Mesenteric fat pad (tissue), 1 donor: ENCODE measurements around the gene TWIST2. TPM values are rescaled to one million over a fixed set of nuclear protein-coding genes. Genes with fewer than 3 reads are reported as not detected.

Experiments
- DNase-seq: peaks from one replicate; pipeline ENCODE4 v3.0.0-alpha.2; 2020; ENCODE audit warnings: low spot score
- total RNA-seq: library from RNA; stranded (reverse); fragmentation: NEBNext Ultra II Directional; extraction: Animal tissue kit (Norgen Biotek cat#: 25700); gene quantifications from one replicate; pipeline ENCODE4 v1.2.1, GENCODE V29; 2021
- donor health status: DM: yes; HTN: yes; CAD: no.

The TWIST2 gene
- total RNA-seq, 1 donor from 2014 or later: 73.9 TPM

DNA sequence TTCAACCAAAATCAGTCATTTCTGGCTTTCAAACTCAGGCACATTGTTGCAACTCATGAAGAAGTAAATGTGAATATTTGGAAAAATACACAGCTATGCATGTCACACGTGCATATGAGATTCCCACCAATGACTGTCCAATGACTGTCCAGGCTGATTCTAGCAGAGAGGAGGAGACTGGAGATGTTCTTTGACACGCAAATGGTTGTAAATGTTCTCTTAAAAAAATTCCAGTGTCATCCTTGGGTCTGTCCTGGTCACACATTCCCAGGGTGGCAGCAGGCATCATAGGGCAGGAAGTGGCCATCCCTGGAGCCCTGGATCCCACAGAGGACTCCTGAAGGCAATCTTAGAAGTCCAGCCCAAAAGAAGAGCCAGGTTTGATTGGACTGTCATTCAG is 40.9 kb downstream of the TWIST2 start:
- no peak for DNase-seq

DNA sequence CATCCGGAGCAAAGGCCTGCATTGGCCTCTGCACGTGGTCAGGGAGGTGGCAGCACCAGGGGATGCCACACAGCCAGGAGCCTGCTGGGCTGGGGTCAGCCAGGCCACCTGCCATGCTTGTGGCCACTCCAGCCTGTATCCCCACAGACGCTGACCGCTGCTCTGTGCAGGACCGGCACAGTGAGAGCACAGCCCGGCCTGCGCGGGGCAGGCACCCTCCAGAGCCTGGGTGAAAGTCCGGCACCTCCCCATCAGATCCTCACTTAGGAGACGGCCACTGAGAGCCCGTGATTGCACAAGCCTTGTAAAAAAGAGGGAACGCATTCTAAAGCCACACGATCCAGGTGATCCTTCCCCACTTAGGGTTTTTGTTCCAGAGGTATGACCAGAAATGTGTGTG is 42.2 kb downstream of the TWIST2 start:
- no peak for DNase-seq

DNA sequence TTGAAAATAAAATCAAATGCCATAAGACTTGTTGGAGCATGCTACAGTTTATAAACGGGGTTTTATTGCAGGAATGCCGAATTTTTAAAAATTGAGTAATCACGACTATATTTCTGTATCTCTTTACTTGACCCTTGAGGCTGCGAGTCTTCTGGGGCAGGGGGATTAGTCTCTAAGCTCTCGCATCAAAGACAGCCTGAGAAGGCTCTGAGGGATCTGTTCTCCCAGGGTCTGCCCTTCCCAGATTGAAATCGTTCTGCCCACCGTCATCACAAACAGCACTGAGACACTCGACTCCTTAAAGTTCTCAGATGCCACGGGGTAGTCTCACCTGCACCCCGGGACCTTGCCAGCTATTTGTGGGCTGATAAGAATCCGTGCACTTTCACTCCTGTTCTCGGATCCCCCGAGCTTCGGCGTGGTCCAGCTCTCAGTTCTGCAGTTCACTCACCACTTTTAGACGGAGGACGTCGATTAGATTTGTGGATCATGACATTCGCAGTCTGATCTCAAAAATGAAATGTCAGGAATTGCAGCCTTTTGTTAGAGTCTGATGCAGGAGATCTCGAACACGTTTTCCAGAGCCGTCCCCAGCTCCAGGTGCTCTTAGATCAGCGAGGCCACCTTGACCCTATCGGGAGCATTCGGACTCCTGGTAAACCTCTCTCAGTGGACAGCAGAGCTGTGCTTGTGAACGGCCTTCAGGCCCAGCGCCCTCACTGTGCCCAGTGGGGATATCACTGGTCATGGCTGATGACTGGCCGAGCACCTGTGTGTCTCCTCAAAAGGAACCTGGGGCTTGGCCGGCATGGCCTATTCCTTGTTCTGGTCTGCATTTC is 43.0 kb downstream of the TWIST2 start:
- DNase-seq: no peak

DNA sequence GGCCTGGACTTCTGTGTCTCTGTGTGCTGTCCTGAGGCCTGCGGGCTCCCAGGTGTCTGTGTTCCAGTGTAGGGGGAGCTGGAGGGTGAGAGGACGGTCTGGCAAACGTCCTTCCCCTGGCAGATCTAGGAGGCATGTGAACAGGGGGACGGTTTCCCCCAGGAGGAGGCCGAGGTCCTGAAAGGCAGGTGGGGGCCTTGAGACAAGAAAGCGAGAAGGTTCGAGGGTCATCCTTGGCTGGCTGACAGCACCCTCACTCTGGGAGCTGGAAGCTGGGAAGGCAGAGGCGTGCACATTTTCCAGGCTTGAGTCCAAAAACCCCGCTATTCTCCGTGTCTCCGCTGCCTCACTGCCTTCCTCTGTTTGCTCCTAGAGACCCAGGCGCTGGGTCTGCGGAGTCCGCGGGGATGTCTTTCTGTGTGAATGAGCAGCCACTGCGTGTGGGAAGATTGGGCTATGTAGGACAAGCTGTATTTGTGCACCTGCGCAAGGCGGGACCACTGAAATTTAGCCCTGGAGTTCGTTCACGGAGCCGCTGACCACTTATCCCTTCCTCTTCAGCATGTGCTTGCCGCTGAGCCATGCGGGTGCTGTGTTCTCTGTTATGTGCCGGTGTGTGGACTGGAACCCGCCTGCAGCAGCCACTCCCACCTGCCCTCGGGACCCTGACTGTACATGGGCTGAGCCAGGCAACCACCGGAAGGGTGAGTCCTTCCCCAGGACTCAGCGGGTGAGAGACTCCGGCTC is 43.7 kb downstream of the TWIST2 start:
- DNase-seq: no peak

DNA sequence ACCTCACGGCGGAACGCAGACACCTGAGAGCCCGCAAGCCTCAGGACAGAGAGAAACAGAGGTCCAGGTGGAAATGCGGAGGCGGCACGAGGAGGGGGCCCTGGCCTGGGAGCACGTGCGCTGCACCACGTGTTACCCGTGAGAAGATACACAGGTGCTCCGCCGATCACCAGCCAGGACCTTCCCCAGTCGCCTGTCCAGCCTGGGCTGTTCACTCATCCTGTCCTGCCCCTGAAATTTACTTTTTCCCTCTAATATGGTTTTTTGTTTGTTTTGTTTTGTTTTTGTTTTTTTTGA is 44.3 kb downstream of the TWIST2 start:
- DNase-seq: no peak

DNA sequence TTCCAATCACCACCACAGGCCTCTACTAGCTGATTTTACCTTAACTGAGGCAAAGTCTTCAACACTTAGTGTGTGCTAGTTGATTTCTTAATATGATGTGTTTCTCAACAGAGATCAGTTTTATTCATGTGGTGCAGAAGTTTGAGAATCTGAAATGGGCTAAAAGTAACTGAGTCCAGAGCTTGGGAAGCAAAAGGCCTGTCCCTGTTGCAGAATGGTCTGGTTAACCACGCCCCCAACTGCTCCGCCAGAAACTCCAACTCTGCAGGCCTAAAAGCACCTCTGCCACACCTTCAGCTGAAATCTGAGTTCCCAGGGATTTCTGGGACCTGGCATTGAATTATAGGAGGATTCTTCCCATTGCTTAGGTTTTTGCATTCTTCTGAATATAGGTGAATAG is 44.9 kb downstream of the TWIST2 start:
- no peak for DNase-seq

DNA sequence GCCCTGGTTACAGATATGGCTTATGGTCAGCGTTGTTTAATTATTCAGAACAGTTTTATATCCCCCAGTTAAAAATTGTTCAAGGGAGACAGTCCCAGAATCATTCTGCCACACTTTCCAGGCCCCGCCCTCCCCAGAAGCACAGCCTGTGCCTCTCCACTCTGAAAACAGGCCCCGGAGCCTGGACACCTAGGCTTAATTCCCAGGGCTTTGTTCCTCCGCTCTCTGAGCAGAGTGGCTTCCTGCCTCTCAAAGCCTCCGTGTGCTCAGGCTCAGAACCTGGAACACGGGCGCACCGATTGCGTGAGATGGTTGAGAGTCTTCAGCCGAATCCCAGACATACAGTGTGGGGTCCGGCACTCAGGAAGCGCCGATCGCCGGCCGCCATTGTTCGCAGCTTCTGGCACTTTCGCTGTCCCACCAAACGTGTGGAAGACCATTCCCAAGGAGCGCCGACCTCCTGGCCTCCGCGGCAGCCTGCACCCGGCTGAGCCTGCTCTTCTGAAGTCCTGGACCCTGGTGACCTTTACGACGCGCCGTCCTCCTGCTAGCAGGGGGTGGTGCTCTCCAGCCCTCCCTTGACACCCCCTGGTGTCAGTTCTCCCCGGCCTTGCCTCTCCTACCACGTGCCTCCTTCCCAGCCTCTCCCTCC is 45.6 kb downstream of the TWIST2 start:
- DNase-seq: no peak

DNA sequence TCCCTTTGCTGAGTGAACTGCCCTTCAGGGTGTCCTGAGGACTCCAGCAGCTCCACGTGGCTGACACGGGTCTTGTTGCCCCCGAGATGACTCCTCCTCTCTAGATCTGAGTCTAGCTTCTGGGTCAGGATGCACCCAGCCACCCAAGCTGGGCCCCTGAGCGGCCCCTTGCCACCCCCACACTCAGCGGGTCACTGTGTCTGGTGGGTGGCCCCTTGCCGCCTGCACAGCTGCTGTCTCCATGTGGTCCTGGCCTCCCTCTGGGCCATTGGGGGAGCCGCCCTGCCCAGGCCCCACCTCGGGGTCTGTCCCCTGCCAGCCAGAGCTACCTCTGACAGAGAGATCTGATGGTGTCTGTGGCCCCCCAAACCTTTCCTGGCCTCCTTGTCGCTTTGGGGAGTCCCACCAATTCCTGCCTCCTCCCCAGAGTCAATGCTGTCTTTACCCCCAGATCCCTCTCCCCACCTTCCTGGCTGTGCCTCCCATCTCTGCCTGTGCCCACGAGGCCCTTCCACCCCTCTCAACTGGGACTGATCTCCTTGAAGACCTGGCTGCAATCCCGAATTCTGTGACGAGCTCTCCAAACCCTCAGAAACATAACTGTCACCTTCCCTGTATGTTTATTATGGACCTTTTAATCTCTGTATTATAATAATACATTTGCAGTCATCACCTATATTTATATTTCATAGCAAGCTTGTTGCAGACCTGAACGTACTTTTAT is 46.5 kb downstream of the TWIST2 start:
- DNase-seq: peak; percentile 88

DNA sequence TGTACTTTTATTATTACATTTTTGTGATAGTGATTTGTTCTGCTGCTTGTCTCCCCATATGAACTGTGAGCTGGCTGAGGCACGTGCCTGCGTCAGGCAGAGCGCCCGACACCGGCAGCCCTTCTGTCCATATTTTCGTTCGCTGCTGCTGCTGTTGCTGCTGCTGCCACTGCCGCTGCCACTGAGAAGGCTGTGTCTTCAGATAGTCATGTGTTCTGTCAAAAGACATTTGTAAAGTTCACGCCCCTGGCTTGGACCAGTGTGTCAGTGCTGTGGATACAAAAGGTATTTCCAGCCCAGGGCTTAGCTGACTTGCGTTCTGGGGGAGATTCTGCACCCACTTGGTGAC is 47.0 kb downstream of the TWIST2 start:
- DNase-seq: peak; percentile 85

DNA sequence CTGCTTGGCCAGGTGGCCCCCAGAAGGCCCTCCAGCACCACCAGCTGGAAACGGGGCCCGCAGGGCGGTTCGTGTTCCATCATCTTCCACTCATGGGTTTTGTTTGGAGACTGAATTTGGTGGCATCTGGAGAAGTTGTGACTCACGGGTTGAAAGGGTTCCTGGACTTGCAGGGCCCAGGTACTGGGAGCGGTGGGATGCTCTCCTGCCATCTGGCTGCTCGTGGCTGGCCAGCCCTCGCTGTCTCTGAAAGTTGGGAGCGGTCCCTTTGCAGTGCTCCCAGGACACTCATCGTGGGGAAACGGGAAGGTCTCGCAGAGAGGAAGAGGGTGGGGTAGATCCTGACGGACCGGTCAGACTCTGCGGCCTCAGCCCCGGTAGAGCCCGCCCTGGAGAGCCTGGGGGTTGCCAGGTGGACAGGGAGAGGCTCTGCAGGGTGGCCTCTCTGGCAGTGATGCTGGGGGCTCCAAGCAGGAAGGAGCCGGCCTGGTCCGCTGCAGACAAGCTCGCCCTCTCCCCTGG is 47.5 kb downstream of the TWIST2 start:
- peak; percentile 84 for DNase-seq

DNA sequence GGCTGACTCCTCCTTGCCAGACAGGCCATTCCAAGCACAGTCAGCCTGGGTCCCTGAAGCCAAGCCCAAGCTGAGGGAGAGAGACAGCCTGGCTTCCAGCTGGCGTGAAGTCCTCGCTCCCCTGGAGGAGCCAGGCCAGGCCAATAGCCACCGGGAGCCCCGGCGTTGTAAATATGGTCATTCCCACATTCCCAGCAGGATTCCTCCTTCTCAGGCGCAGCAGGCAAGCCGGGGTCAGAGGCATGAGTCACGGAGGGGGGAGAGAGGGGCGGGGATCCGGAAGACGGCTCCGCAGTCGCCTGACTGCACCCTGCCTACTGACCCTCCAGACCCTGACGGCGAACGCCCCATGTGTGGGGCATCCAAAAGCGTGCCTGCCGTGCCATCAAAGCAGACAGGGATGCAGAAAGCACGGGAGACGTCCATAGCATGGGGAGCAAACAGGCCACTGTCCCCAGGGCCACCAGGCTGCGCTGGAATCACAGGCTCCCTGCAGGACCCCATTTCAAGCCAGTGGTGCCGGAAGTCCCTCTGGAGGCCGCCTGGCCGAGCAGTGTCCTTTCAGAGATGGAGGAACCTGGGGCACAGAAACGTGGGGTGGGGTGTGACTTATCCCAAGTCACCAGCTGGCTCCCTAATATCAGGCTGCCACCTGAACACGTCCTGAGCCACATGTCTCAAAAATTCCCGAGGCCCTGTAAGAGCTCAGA is 48.2 kb downstream of the TWIST2 start:
- no peak for DNase-seq

DNA sequence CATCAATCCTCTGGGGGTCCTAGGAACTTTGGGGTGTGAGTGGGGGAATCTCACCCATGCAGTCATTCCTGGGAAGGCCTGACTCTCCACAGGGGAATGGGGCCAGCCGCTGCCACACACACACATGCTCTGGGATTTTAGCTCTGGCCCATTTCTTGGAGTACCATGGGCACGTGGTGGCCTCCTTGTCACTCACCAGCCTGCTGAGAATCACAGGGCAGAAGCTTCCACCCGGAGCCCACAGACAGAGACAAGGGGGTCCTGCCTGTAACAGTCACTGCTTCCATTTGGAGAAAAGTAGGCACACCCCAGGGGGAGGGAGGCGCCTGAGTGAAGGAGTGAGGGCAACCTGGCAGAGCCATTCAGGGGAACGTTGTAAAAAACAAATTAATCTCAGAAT is 48.8 kb downstream of the TWIST2 start:
- no peak for DNase-seq

DNA sequence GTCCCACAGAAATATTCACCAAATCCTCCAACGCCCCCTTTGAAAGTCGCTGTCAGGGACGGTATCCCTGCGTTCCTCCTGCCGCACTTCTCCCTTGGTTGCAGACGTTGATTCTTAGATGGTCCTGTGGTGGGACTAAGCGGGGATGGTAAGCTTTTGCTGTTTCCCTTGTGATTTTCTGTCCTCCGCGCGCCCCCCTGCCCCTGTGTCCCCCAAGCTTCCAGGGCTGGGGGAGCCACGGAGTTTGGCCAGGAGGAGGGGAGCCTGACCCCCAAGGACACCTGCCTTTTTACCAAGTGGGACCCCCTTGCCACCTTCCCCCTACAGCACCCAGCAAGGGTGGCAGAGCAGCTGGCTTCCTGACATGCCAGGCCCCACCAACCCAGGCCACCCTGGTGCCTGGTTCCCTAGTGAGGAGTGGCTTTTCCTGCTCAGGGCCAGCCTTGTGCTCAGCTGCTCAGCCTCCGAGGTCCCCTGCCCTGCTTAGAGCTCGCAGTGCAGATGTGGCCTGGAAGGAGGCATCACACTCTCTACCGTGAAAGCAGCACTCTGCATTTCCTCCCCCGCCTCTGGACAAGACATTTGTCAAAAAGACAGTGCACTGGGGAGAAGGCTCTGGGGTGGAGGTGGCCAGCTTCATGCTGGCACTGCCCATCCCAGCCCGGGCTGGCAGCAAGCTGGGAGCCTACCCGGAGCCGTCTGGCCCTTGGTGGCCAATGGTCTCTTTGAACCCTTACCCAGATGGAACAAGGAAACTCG is 49.4 kb downstream of the TWIST2 start:
- no peak for DNase-seq

DNA sequence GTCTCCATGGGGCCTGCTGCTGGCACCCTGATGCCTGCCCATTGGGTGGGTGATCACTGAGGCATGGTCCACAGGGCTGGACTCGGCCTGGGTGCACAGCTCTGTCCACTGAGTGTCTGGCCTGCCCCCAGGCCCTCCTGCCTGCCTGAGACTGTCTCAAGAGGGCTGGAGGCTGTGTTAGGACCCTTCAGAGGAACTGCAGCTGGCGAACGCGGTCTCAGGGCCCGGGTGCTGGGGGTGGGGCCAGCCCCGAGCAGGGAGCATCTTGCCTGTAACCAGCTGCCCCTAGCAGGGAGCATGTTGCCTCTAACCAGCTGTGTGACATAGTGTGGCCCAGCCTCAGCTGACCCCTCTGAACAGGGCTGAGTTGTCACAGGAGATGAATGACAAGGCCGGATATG is 50.0 kb downstream of the TWIST2 start:
- DNase-seq: no peak

DNA sequence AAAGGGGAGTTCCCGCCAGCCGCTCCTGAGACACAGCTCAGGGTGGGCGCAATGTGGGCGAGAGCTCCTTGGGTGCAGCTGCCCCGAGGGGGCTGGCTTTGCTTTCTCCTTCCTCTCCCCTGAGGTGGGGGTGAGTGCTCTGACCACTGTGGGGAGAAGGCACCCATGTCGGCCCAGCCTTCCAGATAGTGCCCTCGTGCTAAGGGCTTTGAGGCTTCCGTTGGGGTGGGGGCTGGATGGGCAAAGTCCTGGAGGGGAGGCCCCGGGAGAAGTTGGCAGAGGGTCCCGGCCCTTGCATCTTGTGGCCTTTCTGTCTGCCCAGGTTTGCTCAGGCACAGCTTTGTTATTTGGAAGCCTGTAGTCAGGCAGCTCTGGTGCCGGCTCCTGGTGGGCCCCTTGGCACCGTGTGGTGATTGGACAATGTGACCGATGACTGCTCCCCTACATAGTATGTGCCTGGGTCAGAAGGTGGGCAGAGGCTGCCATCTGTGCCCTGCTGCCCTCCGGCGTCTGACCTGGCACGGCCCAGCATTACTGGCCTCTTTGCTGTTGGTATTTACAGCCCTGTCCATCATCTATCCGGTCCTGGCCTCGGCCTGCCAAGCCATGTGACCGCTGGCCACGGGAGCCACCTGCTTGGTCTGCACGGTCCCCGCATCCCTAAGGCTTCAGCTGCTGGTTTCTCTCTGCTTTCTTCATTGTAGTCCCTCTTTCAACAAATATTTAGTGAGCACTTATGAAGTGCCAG is 50.8 kb downstream of the TWIST2 start:
- no peak for DNase-seq

DNA sequence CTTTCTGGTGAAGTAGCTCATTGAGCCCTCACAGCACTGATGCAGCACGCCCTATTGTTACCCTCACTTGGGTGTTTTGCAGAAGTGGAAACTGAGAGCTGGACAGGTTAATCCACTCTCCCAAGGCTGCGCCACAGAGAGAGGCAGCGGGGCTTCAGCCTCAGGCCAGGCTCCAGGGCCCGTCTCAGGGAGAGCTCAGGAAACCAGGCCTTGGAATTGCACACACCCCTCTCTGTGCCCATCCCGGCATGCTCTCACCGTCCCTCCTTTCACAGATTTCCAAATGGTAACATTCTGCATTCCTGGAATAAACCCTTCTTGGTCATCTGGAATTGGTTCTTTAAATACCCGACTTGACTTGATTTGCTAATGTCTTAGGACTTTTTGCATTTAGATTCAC is 51.5 kb downstream of the TWIST2 start:
- DNase-seq: no peak

DNA sequence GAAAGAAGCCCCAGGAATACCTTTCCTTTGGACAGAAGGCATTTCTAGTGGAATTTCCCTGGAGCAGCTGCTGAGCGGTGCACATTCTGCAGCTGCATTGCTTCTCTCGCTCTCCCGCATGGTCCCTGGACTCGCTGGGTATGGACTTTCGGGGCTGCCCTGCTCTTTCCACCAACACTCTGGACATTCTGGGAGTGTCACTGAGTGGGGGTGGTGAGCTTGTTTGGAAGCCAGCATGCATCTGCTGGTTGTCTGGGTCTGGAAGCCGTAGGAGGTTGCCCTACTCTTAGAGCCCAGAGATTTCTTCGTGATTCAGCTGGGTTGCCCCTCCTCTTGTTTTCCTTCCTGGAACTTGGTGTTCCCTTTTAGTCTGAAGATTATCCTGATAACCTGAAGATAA is 52.6 kb downstream of the TWIST2 start:
- no peak for DNase-seq

DNA sequence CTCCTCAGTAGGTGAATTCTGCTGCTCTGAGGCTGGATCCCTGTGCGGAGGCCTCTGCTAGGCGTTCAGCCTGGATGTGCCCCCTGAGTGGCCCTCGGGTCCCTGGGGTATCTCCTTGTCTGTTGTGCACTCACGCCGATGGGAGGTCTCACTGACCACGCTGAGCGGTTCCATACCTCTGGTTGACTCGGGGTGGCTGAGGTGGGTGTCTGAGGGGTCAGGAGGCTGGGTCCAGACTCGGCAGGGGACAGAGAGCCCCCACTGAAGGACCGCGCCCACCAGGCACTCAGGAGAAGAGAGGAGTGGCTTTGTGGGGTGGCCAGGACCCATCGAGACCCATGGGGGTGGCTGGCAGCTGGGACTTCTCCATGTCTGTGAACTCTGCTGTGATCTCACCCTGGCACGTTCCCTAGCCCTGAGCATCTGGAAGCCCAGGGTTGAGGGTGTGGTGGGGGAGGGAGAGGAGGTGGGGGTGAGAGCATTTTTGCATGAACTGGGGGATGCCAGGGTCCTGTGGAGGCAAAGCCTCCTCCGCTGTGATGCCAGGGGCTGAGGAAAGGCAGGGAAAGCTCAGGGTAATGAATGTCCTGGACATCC is 53.7 kb downstream of the TWIST2 start:
- no peak for DNase-seq

DNA sequence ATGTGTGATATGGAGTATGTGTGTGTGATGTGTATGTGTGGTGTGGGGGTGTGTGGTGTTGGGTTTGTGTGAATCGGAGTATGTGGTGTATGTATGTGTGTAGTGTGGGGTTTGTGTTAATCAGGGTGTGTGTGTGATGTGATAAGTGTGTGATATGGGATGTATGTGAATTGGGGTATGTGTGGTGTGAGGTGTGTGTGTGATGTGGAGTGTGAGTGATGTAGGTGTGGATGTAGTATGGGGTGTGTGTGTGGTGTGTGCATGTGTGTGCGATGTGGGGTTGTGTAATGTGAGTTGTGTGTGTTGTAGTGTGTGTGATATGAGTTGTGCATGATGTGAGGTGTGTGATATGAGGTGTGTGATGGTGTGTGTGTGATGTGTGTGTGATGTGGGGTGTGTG is 54.4 kb downstream of the TWIST2 start:
- DNase-seq: no peak
